Measurements from ENCODE around the gene SIRT7.
"Not testable (repeated sequence)": the region's sequence is repeated elsewhere in the genome, so short reads cannot be mapped to it uniquely, and the experiment has no call there.

The SIRT7 gene

DNA sequence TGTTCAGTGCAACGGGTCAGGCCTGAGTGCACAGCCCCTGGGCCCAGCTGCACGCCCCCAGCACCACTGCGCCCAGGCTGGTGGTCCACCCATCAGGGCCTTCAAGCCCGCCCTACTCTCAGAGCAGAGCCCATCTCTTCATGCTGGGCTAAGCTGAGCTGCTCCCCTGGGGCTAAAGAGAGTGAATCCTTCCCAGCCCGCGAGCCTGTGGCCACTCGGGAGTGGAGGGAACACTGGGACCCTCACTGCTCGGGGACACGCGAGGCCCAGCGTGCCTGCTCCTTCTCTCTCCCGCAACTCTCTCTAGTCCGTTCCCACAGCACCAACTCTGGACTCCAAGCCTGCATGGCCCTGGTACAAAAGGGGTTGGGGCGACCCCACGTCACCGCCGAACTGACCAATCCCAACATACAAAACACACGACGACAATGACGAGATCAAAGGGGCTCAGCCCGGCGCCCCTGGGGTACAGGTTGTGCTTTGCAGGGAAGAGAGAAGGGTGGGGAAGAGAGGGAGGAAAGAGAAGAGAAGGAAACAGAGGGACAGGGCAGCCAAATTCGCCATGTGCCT lies 4.1 kb upstream of the SIRT7 start:
- Histone ChIP-seq H3K9me3 (ENCODE audit: control insufficient read depth in 1 of 2, low read length in 2 of 2) (no peaks in the 10 kb centered on the region), H3K36me3 (ENCODE audit: control insufficient read depth in 1 of 2, insufficient read depth in 2 of 2, low read length in 2 of 2) (peaks cover 6 to 41% of the 10 kb centered on the region in 2 donors), H3K27me3 (ENCODE audit: low read depth, low read length) (no peaks in the 10 kb centered on the region), H3K4me3 (ENCODE audit: low read depth in 1 of 2, low read length in 2 of 2) (no peak overlapping the region), H3K27ac (ENCODE audit: low read length) (no peak overlapping the region), H3K4me1 (ENCODE audit: control insufficient read depth in 1 of 2, insufficient read depth in 2 of 2, low read length in 2 of 2) (peaks cover 20 to 70% of the 10 kb centered on the region in 2 donors)

DNA sequence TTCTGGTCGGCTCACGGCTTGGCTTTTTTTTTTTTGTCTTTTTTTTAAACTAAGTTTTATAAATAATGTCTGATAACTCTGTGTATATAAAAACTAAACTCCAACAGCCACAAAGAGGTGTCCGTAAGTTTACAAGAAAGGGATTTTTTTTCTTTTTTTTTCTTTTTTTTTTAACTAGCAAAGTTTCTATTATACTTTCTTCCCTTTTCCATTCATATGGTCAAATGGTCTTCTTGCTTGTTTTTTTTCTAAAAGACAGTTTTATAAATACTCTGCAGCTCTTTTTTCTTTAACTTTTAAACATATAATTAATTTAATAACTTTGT lies 3.5 kb upstream of the SIRT7 start:
- Histone ChIP-seq H3K36me3 (ENCODE audit: control insufficient read depth in 1 of 2, insufficient read depth in 2 of 2, low read length in 2 of 2) (peaks cover 6 to 35% of the 10 kb centered on the region in 2 donors), H3K9me3 (ENCODE audit: control insufficient read depth in 1 of 2, low read length in 2 of 2) (no peaks in the 10 kb centered on the region), H3K27me3 (ENCODE audit: low read depth, low read length) (no peaks in the 10 kb centered on the region), H3K4me3 (ENCODE audit: low read depth in 1 of 2, low read length in 2 of 2) (no peak overlapping the region), H3K4me1 (ENCODE audit: control insufficient read depth in 1 of 2, insufficient read depth in 2 of 2, low read length in 2 of 2) (peaks cover 25 to 75% of the 10 kb centered on the region in 2 donors), H3K27ac (ENCODE audit: low read length) (no peak overlapping the region)

GRCh38 chr17:81920612-81921536 lies 2.9 kb upstream of the SIRT7 start:
- no peaks in the 10 kb centered on the region for H3K9me3 ChIP-seq (ENCODE audit: control insufficient read depth in 1 of 2, low read length in 2 of 2)
- no peaks in the 10 kb centered on the region for H3K27me3 ChIP-seq (ENCODE audit: low read depth, low read length)
- peaks cover 25 to 77% of the 10 kb centered on the region in 2 donors for H3K4me1 ChIP-seq (ENCODE audit: control insufficient read depth in 1 of 2, insufficient read depth in 2 of 2, low read length in 2 of 2)
- no peak overlapping the region for H3K4me3 ChIP-seq (ENCODE audit: low read depth in 1 of 2, low read length in 2 of 2)
- H3K36me3 ChIP-seq (ENCODE audit: control insufficient read depth in 1 of 2, insufficient read depth in 2 of 2, low read length in 2 of 2), result peaks cover 6 to 30% of the 10 kb centered on the region in 2 donors
- H3K27ac ChIP-seq (ENCODE audit: low read length), result no peak overlapping the region

- no peak overlapping the region for H3K4me3 ChIP-seq (ENCODE audit: low read depth in 1 of 2, low read length in 2 of 2)
- H3K4me1 ChIP-seq (ENCODE audit: control insufficient read depth in 1 of 2, insufficient read depth in 2 of 2, low read length in 2 of 2), result peaks cover 16 to 60% of the 10 kb centered on the region in 2 donors
- no peaks in the 10 kb centered on the region for H3K27me3 ChIP-seq (ENCODE audit: low read depth, low read length)
- peak overlapping the region; percentile 39 for H3K27ac ChIP-seq (ENCODE audit: low read length)
- H3K9me3 ChIP-seq (ENCODE audit: control insufficient read depth in 1 of 2, low read length in 2 of 2), result no peaks in the 10 kb centered on the region
- H3K36me3 ChIP-seq (ENCODE audit: control insufficient read depth in 1 of 2, insufficient read depth in 2 of 2, low read length in 2 of 2), result peaks cover 21 to 48% of the 10 kb centered on the region in 2 donors
These were observed 1.0 kb upstream of the SIRT7 start for GRCh38 chr17:81918832-81919545.

DNA sequence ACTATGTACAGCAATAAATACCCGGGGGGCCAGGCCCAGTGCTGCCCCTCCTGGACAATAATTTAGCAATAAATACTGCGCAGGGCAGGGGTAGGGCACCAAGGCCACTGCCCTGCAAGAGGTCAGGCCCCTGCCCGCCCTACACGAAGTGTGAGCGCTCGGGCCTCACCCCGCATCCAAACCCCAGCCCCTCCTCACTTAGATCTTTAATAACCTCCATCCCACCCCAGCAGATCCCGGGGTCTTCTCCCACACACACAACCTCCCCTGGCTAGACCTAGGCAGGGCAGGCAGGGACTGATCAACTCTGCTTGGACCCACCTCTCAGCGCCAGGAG lies 325 bp upstream of the SIRT7 start:
- not testable (repeated sequence) for H3K27ac ChIP-seq (ENCODE audit: low read length); H3K9me3 ChIP-seq (ENCODE audit: control insufficient read depth in 1 of 2, low read length in 2 of 2); H3K27me3 ChIP-seq (ENCODE audit: low read depth, low read length)
- peaks cover 28 to 55% of the 10 kb centered on the region in 2 donors for H3K36me3 ChIP-seq (ENCODE audit: control insufficient read depth in 1 of 2, insufficient read depth in 2 of 2, low read length in 2 of 2)
- H3K4me3 ChIP-seq (ENCODE audit: low read depth in 1 of 2, low read length in 2 of 2), result peak overlapping the region in 1 of 2 donors; percentile 80
- peaks cover 12 to 53% of the 10 kb centered on the region in 2 donors for H3K4me1 ChIP-seq (ENCODE audit: control insufficient read depth in 1 of 2, insufficient read depth in 2 of 2, low read length in 2 of 2)

GRCh38 chr17:81916234-81917001 lies 1.6 kb downstream of the SIRT7 start:
- peaks cover 12 to 41% of the 10 kb centered on the region in 2 donors for H3K4me1 ChIP-seq (ENCODE audit: control insufficient read depth in 1 of 2, insufficient read depth in 2 of 2, low read length in 2 of 2)
- H3K27me3 ChIP-seq (ENCODE audit: low read depth, low read length), result no peaks in the 10 kb centered on the region
- H3K9me3 ChIP-seq (ENCODE audit: control insufficient read depth in 1 of 2, low read length in 2 of 2), result no peaks in the 10 kb centered on the region
- H3K27ac ChIP-seq (ENCODE audit: low read length), result peak overlapping the region; percentile 8
- peaks cover 30 to 55% of the 10 kb centered on the region in 2 donors for H3K36me3 ChIP-seq (ENCODE audit: control insufficient read depth in 1 of 2, insufficient read depth in 2 of 2, low read length in 2 of 2)
- peak overlapping the region in 1 of 2 donors; percentile 72 for H3K4me3 ChIP-seq (ENCODE audit: low read depth in 1 of 2, low read length in 2 of 2)

DNA sequence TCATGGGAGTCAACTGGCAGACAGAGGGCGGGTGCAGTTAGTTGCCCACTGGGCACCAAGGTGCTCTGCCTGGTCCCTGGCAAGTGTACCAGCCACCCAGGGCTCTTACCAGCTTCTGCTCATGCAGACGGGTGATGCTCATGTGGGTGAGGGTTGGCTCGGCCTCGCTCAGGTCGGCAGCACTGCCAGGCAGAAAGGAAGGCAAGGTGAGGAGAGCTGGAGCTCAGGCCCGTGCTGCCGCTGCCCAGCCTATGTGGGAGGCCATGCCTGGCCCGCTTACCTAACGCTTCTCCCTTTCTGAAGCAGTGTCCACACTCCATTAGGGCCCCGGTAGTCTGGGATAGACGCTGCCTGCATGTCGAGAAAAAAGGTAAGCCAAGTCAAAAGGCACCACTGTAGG lies 2.6 kb downstream of the SIRT7 start:
- Histone ChIP-seq H3K9me3 (ENCODE audit: control insufficient read depth in 1 of 2, low read length in 2 of 2) (no peaks in the 10 kb centered on the region), H3K27ac (ENCODE audit: low read length) (no peak overlapping the region), H3K4me1 (ENCODE audit: control insufficient read depth in 1 of 2, insufficient read depth in 2 of 2, low read length in 2 of 2) (peaks cover 12 to 39% of the 10 kb centered on the region in 2 donors), H3K36me3 (ENCODE audit: control insufficient read depth in 1 of 2, insufficient read depth in 2 of 2, low read length in 2 of 2) (peaks cover 30 to 44% of the 10 kb centered on the region in 2 donors), H3K4me3 (ENCODE audit: low read depth in 1 of 2, low read length in 2 of 2) (no peak overlapping the region), H3K27me3 (ENCODE audit: low read depth, low read length) (no peaks in the 10 kb centered on the region)

GRCh38 chr17:81914103-81914850 lies 3.7 kb downstream of the SIRT7 start:
- Histone ChIP-seq H3K27ac (ENCODE audit: low read length) (no peak overlapping the region), H3K9me3 (ENCODE audit: control insufficient read depth in 1 of 2, low read length in 2 of 2) (no peaks in the 10 kb centered on the region), H3K4me3 (ENCODE audit: low read depth in 1 of 2, low read length in 2 of 2) (no peak overlapping the region), H3K27me3 (ENCODE audit: low read depth, low read length) (no peaks in the 10 kb centered on the region), H3K36me3 (ENCODE audit: control insufficient read depth in 1 of 2, insufficient read depth in 2 of 2, low read length in 2 of 2) (peaks cover 26 to 38% of the 10 kb centered on the region in 2 donors), H3K4me1 (ENCODE audit: control insufficient read depth in 1 of 2, insufficient read depth in 2 of 2, low read length in 2 of 2) (peaks cover 9 to 36% of the 10 kb centered on the region in 2 donors)

- H3K9me3 ChIP-seq (ENCODE audit: control insufficient read depth in 1 of 2, low read length in 2 of 2), result no peaks in the 10 kb centered on the region
- H3K4me3 ChIP-seq (ENCODE audit: low read depth in 1 of 2, low read length in 2 of 2), result no peak overlapping the region
- no peaks in the 10 kb centered on the region for H3K27me3 ChIP-seq (ENCODE audit: low read depth, low read length)
- no peak overlapping the region for H3K27ac ChIP-seq (ENCODE audit: low read length)
- peaks cover 24 to 38% of the 10 kb centered on the region in 2 donors for H3K36me3 ChIP-seq (ENCODE audit: control insufficient read depth in 1 of 2, insufficient read depth in 2 of 2, low read length in 2 of 2)
- H3K4me1 ChIP-seq (ENCODE audit: control insufficient read depth in 1 of 2, insufficient read depth in 2 of 2, low read length in 2 of 2), result peaks cover 8 to 35% of the 10 kb centered on the region in 2 donors
These were observed 4.4 kb downstream of the SIRT7 start for GRCh38 chr17:81913394-81914102.
